ENCODE measurements around the gene GCN1. TPM values are rescaled to one million over a fixed set of nuclear protein-coding genes. Genes with fewer than 3 reads are reported as not detected.

GCN1 gene
- total and polyA plus RNA-seq, 10 of the 15 experiments (the other 5 are each of a cell fraction or from before 2014, with no cell fraction given) = 10.8 to 150 (median 58.3) TPM

- TF ChIP-seq E2F8 (IDR thresholded peaks at IDR 0.05; ENCODE audit: low read depth, partially characterized antibody) = no peak
- no peak for TF ChIP-seq PAX5 (IDR thresholded peaks at IDR 0.05; ENCODE audit: borderline replicate concordance, low read depth, low read length)
- TF ChIP-seq BMI1 (IDR thresholded peaks at IDR 0.05; ENCODE audit: borderline replicate concordance) = no peak
- TF ChIP-seq POLR2A (IDR thresholded peaks at IDR 0.05; ENCODE audit: low read depth, low read length) = no peak
- no peak for TF ChIP-seq IRF4 (IDR thresholded peaks at IDR 0.05; ENCODE audit: low read depth, low read length)
- TF ChIP-seq SREBF2 (IDR thresholded peaks at IDR 0.05; ENCODE audit: low read length) = no peak
- TF ChIP-seq YY1 (IDR thresholded peaks at IDR 0.05; ENCODE audit: low read depth, low read length) = no peak
- no peak for TF ChIP-seq NFYA (IDR thresholded peaks at IDR 0.05; ENCODE audit: borderline replicate concordance, low read depth, low read length)
- no peak for TF ChIP-seq DPF2 (IDR thresholded peaks at IDR 0.05)
- TF ChIP-seq RAD51 (IDR thresholded peaks at IDR 0.05) = no peak
Measured at GRCh38 chr12:120186654-120187053, 7.9 kb downstream of the GCN1 start (continued).

GRCh38 chr12:120183211-120183631 lies 11.3 kb downstream of the GCN1 start:
- H3K4me1 ChIP-seq (ENCODE audit: control insufficient read depth, insufficient read depth, low read length) = peaks cover 10% of the 10 kb centered on the region; the same call in 1 of the 2 replicates
- no peak overlapping the region for H3K27ac ChIP-seq (ENCODE audit: control insufficient read depth, insufficient read depth)
- H3K4me2 ChIP-seq (ENCODE audit: control insufficient read depth, insufficient read depth) = no peak overlapping the region
- POLR2A ChIA-PET = no interaction called here
- WGBS (ENCODE audit: insufficient coverage, insufficient replicate concordance, low lambda C conversion rate, missing lambda C conversion rate) = 99% methylated on average over 5 of the region's 5 CpGs
- CTCF ChIA-PET = interaction anchor here (1.0 kb wide), 1 partner anchor 96 kb away, joined by 3 read pairs; no protein-coding TSS in a partner anchor
- RAD21 ChIA-PET (ENCODE audit: unreplicated experiment) = no interaction called here
- H3K27me3 ChIP-seq (replicated peaks in 1 of 2; ENCODE audit: control insufficient read depth in 2 of 2, insufficient read depth in 2 of 2, low read length in 1 of 2) = no peaks in the 10 kb centered on the region
- BruUV-seq (replicated peaks) = no TSS peak
- intact Hi-C loops (cut with micrococcal nuclease; ENCODE audit: unreplicated experiment) = no loop called here
- peaks cover 35 to 52% of the 10 kb centered on the region in 2 experiments; a peak in 3 of 4 replicates for H3K36me3 ChIP-seq (ENCODE audit: control insufficient read depth in 2 of 2, insufficient read depth in 2 of 2, low read length in 1 of 2)
- SMC1A ChIA-PET (ENCODE audit: uncharacterized antibody, unreplicated experiment) = no interaction called here
- TF ChIP-seq MYC (IDR thresholded peaks at IDR 0.05; ENCODE audit: insufficient read depth, insufficient read length, insufficient replicate concordance, low read length, severe bottlenecking) = no peak
- FAIRE-seq (no peak), DNase-seq (ENCODE audit: low read depth, low spot score) (no peak), ATAC-seq (no peak)
- H3K4me3 ChIP-seq = no peak overlapping the region
- H4K20me1 ChIP-seq (ENCODE audit: control insufficient read depth, insufficient read depth) = no peaks in the 10 kb centered on the region
- H3K79me2 ChIP-seq (ENCODE audit: control insufficient read depth, insufficient read depth, low read length) = peaks cover 17% of the 10 kb centered on the region
- H2AFZ ChIP-seq (ENCODE audit: control insufficient read depth, low read depth, low read length) = no peak overlapping the region
- no peaks in the 10 kb centered on the region for H3K9me3 ChIP-seq (replicated peaks; ENCODE audit: control insufficient read depth, insufficient read depth, low read length)
- H3K9ac ChIP-seq (ENCODE audit: control insufficient read depth, insufficient read depth, low read length) = no peak overlapping the region
- in situ Hi-C loops (cut with MboI) = no loop called here
